Ammon's horn (tissue), 1 donor: ENCODE data around the gene PKM.

Experiments
- DNase-seq: peaks from one replicate; pipeline ENCODE4 v3.0.0-alpha.2; 2016; ENCODE audit warnings: low spot score

PKM gene

DNA sequence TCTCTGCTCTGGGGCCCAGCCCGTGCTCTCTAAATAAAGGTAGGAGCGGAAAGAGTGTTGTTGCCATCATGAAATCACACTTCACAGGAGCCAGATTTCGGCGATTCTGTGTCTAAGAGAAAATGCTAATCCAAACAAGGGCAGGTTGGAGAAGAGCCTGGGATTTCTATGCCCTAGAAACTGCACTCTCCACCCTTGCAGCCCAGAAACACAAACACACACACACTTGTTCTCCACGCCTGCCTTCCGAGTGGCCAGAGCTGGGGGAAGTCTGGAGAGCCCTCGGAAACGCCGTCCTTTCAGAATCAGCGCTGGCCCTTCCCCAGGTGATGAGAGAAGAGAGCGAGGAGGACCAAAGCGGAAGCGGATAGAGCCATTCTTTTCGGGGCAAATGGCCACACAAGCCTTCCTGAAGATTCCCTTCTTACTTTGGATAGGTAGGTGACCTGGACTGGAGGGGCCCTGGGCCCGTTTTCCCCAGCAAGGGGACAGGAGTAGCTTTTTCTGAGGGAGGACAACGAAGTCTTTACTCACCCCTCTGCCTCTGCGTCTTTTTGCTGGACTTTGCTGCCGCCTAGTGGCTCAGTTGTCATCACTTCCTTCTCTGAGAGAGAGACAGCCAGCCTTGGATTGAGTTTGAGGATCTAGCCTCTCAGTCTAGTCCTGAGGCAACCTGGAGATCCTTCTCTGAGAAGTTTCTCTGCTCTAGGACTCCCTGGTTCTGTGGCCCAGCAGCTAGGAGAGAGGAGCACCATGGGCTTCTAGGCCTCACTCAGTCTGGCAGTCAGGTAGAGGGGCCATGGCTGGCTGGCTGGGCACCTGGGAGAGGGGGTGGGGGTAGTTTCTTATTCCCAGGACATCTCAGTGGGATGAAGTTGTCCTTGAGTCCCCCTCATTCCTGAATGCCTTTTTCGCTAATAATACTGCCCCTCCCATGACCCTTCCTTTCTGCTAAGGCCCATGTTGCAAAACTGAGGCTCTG, 75.1 kb downstream of the PKM start:
- peak; percentile 95 for DNase-seq

DNA sequence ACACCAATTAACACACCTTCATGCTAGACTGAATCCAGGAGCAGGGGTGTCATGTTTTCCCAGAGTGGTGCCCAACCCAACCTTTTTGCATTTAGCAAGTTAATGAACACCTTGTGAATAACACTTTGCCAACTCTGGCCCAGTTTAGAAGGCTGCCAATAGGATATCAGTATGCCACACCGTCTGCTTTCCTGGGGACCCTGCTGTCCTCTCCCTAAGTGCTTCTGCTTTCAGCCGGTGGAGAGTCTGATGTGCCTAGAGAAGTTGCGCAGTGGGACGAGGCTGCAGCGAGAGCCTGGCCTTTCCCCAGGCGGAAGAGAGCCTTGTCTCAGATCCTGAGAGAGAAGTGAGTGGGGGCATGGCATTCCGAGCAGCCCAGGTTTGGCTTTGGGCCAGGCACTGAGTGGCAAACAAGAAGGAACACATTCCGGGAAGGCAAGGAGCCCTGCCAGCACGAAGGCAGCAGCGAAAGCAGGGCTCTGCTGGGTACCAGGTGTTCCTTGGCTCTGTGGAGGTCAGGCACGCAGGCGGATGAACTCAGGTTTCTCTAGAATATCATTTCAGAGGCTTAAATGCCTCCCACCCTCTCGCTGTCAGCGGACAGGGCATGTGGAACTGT, 75.9 kb downstream of the PKM start:
- peak; percentile 71 for DNase-seq

GRCh38 chr15:72154316-72154715, 76.7 kb downstream of the PKM start:
- no peak for DNase-seq

DNA sequence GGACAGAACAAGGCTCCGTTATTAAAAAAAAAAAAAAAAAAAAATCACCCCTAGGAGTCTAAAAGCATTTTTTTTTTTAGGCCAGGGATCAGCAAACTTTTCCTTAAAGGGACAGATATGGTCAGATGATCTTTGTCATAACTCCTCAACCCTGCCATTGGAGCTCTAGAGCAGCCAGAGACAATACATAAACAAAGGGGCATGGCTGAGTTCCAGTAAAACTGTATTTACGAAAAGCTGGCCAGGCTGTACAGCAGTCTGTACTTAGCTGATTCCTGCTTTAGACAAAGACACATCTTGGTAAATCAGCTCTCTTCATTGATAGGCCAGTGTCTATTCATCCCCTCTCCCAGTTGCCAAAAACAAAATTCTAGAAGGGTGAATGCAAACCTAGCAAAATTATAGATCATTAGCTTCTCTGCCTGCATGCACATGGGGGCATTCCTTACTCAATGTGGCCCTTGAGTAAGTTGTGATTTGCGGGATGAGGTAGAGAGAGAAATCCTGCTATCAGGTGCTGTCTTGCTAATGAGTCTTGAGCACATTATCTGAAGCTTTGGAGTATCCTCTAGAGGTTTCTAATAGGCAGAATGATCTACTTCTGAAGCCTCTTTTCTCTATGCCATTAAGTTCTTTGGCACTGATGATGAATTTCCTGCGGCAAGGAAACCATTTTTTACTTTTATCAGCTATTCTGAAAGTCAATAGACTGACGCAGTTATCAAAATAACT, 77.6 kb downstream of the PKM start:
- no peak for DNase-seq
